Measurements from ENCODE around the gene CHMP1A. TPM values are rescaled to one million over a fixed set of nuclear protein-coding genes. Genes with fewer than 3 reads are reported as not detected.
"Not testable (repeated sequence)": the region's sequence is repeated elsewhere in the genome, so short reads cannot be mapped to it uniquely, and the experiment has no call there.

CHMP1A gene
- total RNA-seq, 1 donor from 2014 or later, result 153 TPM

DNA sequence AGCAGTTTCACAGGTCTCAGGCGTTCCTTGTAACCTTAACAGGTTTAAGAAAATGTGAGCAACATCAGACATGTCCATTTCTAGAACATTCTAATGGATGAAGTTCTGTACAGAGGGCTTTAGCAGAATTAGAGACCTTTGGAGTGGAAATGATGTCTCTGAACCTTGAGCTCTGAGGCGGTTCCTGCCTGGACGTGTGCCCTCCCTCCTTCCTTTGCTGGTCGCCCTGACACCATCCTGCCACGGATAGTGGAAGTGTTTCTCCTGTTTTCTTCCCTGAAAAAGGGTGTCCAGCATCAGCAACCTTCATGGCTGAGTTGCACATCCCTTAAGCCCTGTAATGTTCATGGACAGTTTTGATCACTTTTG, 11.3 kb upstream of the CHMP1A start:
- Histone ChIP-seq H3K4me3 (no peak overlapping the region), H3K27me3 (no peaks in the 10 kb centered on the region), H3K36me3 (no peaks in the 10 kb centered on the region), H3K27ac (no peak overlapping the region), H3K9me3 (no peaks in the 10 kb centered on the region), H3K4me1 (no peaks in the 10 kb centered on the region)
- no peak for DNase-seq (ENCODE audit: low spot score in 2 of 2)
- intact Hi-C loops (cut with DNase I), result no loop called here
- TF ChIP-seq, protein P1, sequence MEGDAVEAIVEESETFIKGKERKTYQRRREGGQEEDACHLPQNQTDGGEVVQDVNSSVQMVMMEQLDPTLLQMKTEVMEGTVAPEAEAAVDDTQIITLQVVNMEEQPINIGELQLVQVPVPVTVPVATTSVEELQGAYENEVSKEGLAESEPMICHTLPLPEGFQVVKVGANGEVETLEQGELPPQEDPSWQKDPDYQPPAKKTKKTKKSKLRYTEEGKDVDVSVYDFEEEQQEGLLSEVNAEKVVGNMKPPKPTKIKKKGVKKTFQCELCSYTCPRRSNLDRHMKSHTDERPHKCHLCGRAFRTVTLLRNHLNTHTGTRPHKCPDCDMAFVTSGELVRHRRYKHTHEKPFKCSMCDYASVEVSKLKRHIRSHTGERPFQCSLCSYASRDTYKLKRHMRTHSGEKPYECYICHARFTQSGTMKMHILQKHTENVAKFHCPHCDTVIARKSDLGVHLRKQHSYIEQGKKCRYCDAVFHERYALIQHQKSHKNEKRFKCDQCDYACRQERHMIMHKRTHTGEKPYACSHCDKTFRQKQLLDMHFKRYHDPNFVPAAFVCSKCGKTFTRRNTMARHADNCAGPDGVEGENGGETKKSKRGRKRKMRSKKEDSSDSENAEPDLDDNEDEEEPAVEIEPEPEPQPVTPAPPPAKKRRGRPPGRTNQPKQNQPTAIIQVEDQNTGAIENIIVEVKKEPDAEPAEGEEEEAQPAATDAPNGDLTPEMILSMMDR (IDR thresholded peaks at IDR 0.05), result no peak

DNA sequence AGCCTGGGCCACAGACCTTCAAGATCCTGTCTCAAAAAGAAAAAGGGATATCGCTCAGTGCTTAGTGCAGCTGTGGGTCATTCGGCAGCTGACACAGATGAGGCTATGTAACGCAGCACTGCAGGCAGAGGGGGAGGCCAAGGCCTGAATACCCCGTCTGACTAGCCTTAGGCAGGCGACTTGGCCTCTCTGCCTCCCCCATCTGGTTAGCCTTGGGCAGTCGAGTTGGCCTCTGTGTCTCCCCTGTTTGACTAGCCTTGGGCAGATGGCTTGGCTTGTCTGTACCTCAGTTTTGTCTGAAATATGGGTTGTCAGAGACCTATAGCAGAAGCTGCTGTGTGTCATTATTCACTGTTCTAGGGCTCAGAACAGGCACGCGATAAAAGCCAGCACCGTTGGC, 10.1 kb upstream of the CHMP1A start:
- intact Hi-C loops (cut with DNase I), result no loop called here
- H3K9me3 ChIP-seq, result no peaks in the 10 kb centered on the region
- no peak overlapping the region for H3K4me3 ChIP-seq
- no peaks in the 10 kb centered on the region for H3K27me3 ChIP-seq
- no peaks in the 10 kb centered on the region for H3K4me1 ChIP-seq
- no peak for DNase-seq (ENCODE audit: low spot score in 2 of 2)
- no peaks in the 10 kb centered on the region for H3K36me3 ChIP-seq
- TF ChIP-seq, protein P1 (IDR thresholded peaks at IDR 0.05), result no peak
- H3K27ac ChIP-seq, result no peak overlapping the region

DNA sequence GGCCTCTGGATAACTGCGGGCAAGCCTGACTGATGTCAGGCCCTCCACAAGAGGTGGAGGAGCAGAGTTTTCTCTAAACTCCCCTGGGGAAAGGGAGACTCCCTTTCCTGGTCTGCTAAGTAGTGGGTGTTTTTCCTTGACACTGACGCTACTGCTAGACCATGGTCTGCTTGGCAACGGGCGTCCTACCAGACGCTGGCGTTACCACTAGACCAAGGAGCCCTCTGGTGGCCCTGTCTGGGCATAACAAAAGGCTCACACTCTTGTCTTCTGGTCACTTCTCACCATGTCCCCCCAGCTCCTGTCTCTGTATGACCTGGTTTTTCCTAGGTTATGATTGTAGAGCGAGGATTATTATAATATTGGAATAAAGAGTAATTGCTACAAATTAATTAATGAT, 9.5 kb upstream of the CHMP1A start:
- H3K4me3 ChIP-seq; H3K4me1 ChIP-seq; H3K9me3 ChIP-seq; H3K36me3 ChIP-seq; intact Hi-C loops (cut with DNase I); H3K27me3 ChIP-seq; H3K27ac ChIP-seq; DNase-seq (ENCODE audit: low spot score in 2 of 2): not testable (repeated sequence)
- TF ChIP-seq, protein P1 (IDR thresholded peaks at IDR 0.05), result peak in 1 of 3 experiments; percentile 5

DNA sequence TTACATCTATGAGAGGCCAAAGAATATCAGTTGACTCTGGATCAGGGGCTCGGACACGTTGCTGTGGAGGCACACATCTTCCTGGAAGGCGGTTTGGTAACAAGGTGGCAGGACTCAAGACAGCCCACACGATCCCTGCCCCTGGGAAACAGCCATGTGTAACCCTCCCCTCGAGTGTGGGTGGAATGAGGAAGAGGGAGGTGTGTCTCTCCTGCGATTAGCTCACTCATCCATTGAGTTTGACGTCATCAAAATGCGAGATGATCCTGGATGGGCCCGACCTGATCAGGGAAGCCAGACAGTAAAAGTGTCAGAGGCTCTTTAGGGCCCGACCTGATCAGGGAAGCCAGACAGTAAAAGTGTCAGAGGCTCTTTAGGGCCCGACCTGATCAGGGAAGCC, 6.7 kb upstream of the CHMP1A start:
- DNase-seq (ENCODE audit: low spot score in 2 of 2); H3K27ac ChIP-seq: not testable (repeated sequence)

DNA sequence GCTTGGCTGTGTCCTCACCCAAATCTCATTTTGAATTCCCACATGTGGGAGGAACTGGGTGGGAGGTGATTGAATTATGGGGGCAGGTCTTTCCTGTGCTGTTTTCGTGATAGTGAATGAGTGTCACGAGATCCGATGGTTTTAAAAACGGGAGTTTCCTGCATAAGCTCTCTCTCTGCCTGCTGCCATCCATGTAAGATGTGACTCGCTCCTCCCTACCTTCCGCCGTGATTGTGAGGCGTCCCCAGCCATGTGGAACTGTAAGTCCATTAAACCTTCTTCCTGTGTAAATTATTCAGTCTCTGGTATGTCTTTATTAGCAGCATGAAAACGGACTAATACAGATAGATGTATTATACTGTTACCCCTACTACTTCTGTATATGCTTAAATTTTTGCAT, 3.7 kb upstream of the CHMP1A start:
- no peak overlapping the region for H3K4me3 ChIP-seq
- H3K36me3 ChIP-seq, result peaks cover 0 to 5% of the 10 kb centered on the region in 2 donors
- H3K27me3 ChIP-seq, result no peaks in the 10 kb centered on the region
- no peak for DNase-seq (ENCODE audit: low spot score in 2 of 2)
- intact Hi-C loops (cut with DNase I), result no loop called here
- TF ChIP-seq, protein P1 (IDR thresholded peaks at IDR 0.05), result no peak
- no peak overlapping the region for H3K27ac ChIP-seq
- H3K9me3 ChIP-seq, result no peaks in the 10 kb centered on the region
- peaks cover 3 to 15% of the 10 kb centered on the region in 2 donors for H3K4me1 ChIP-seq

More for the DNA sequence above, 6.7 kb upstream of the CHMP1A start:
- H3K36me3 ChIP-seq; H3K27me3 ChIP-seq; H3K9me3 ChIP-seq; H3K4me1 ChIP-seq; intact Hi-C loops (cut with DNase I); H3K4me3 ChIP-seq: not testable (repeated sequence)

DNA sequence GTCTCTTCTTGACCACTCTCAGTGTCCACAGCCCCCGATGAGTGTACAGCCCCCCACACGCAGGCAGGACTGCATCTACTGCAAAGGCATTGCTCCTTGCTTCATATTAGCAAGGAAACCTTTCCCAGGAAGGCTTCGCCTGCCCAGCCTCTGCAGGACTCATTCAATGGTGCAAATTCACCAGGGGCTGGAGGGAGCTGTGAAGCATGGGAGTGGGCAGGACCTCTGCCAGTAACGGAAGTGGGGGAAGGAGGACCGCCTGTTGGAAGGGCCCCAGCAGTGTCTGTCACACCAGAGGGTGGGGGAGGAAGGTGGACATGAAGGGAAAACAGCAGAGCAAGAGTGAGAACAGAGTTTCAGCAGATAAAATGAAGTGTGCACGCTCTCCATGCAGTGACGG, 2.6 kb upstream of the CHMP1A start:
- no peak for DNase-seq (ENCODE audit: low spot score in 2 of 2)
- no peaks in the 10 kb centered on the region for H3K27me3 ChIP-seq
- no peak overlapping the region for H3K4me3 ChIP-seq
- H3K27ac ChIP-seq, result no peak overlapping the region
- H3K4me1 ChIP-seq, result peaks cover 3 to 15% of the 10 kb centered on the region in 2 donors
- TF ChIP-seq, protein P1 (IDR thresholded peaks at IDR 0.05), result no peak
- peaks cover 0 to 5% of the 10 kb centered on the region in 2 donors for H3K36me3 ChIP-seq
- H3K9me3 ChIP-seq, result no peaks in the 10 kb centered on the region
- intact Hi-C loops (cut with DNase I), result no loop called here

Data from ascending aorta (tissue), 2 donors.